GM23338 (cell line): Measurements from ENCODE around the gene MRAS.

ENCODE experiments used
- CREB1 ChIP-seq: fragments of 250-450 bp; sonication (Bioruptor Pico); IDR thresholded peaks from 2 replicates; pipeline ENCODE4 v1.5.0; 2020; ENCODE audit warnings: low read depth, mild to moderate bottlenecking, moderate library complexity
- CTCF ChIP-seq, 2 experiments: fragments of 200-600 bp in 1 of 2; sonication (generic) in 1 of 2; conservative IDR thresholded peaks; 2 replicates each; pipeline versions ENCODE4 v1.5.1 to v1.6.1; 2016 to 2017; ENCODE audit warnings: antibody characterized with exemption in 2 of 2, low read depth in 2 of 2, mild to moderate bottlenecking in 2 of 2, moderate library complexity in 1 of 2
- ETS1 ChIP-seq: IDR thresholded peaks from 2 replicates; pipeline ENCODE4 v1.6.1; 2016; ENCODE audit warnings: antibody characterized with exemption
- EZH2 ChIP-seq: fragments of 200-600 bp; sonication (generic); IDR thresholded peaks from one replicate; pipeline ENCODE4 v1.8.0; 2017; ENCODE audit warnings: antibody characterized with exemption, mild to moderate bottlenecking, low read depth; ENCODE audit not compliant: unreplicated experiment
- EZH2phosphoT487 ChIP-seq: fragments of 200-600 bp; sonication (generic); IDR thresholded peaks from one replicate; pipeline ENCODE4 v1.8.1; 2018; ENCODE audit warnings: antibody characterized with exemption; ENCODE audit not compliant: unreplicated experiment
- JUNB ChIP-seq: IDR thresholded peaks from one replicate; pipeline ENCODE4 v1.6.1; 2016; ENCODE audit warnings: antibody characterized with exemption; ENCODE audit not compliant: unreplicated experiment
- NANOG ChIP-seq: IDR thresholded peaks from 2 replicates; pipeline ENCODE4 v1.6.1; 2016; ENCODE audit warnings: antibody characterized with exemption, borderline replicate concordance
- POLR2AphosphoS5 ChIP-seq: IDR thresholded peaks from 2 replicates; pipeline ENCODE4 v1.6.1; 2016; ENCODE audit warnings: antibody characterized with exemption, low read depth
- REST ChIP-seq: IDR thresholded peaks from one replicate; pipeline ENCODE4 v1.6.1; 2018; ENCODE audit warnings: antibody characterized with exemption; ENCODE audit not compliant: unreplicated experiment
- STAT1 ChIP-seq: IDR thresholded peaks from one replicate; pipeline ENCODE4 v1.6.1; 2016; ENCODE audit warnings: antibody characterized with exemption; ENCODE audit not compliant: unreplicated experiment
- ZNF114 ChIP-seq: fragments of 250-450 bp; sonication (Bioruptor Pico); IDR thresholded peaks from 2 replicates; pipeline ENCODE4 v1.5.0; 2020; ENCODE audit warnings: mild to moderate bottlenecking, moderate library complexity

GRCh38 chr3:138423316-138423715 lies 74.9 kb downstream of the MRAS start:
- TF ChIP-seq CREB1 (CRISPR knock-in tag) (no peak), EZH2phosphoT487 (no peak), ETS1 (no peak), EZH2 (no peak), JUNB (no peak), CTCF (conservative IDR thresholded peaks at IDR 0.05; ENCODE audit: low read depth in 2 of 2) (no peak), POLR2AphosphoS5 (no peak), STAT1 (no peak), NANOG (no peak), ZNF114 (CRISPR knock-in tag) (no peak), REST (no peak)
